IPS-NIHi11 (cell line): Measurements from ENCODE around the gene SIGLEC11.
"Not testable (repeated sequence)": the region's sequence is repeated elsewhere in the genome, so short reads cannot be mapped to it uniquely, and the experiment has no call there.

Experiments
- DNase-seq: peaks from one replicate; pipeline ENCODE4 v3.0.0; 2012; ENCODE audit warnings: mixed read lengths, low spot score

SIGLEC11 gene

DNA sequence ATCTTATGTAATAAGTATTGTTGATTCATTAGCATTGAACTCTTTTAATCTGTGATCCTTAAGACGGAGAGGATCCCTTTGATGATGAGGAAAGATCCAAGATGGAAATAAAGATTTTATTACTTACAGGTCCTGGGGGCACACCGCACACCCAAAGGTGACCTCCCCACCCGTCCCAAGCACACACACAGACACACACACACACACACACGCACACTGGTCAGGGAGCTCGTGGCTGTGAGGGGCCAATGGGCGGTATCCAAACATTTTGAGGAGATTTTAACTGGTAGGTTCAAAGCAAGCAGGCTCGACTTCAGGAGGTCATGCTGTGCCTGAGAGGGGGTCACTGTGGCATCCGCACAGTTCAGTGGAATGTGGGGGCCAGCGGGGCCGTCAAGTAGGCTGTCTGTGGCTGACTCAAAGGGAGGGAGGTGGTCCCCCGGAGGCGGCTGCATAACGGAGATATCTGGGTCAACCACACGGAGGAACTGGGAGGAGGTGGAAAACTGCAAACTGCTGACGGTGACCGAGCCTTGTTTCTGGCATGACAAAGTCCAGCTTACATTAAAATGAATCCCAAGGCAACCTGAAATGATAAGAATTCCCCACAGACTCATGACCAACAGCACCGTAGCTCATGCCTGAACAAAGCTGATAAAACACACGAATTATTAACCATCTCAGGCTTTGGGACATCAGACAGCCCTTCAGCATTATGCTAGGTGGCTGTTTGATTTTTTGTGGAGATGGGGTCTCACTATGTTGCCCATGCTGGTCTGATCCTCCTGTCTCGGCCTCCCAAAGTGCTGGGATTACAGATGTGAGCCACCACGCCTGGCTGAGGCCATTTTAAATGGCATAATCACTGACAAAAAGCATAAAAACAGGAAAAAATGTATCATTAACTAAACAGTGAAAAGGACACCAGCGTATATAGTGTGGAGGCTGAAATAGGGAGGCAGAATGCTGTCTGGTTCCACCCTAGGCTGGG is 20.9 kb upstream of the SIGLEC11 start:
- DNase-seq: no peak

DNA sequence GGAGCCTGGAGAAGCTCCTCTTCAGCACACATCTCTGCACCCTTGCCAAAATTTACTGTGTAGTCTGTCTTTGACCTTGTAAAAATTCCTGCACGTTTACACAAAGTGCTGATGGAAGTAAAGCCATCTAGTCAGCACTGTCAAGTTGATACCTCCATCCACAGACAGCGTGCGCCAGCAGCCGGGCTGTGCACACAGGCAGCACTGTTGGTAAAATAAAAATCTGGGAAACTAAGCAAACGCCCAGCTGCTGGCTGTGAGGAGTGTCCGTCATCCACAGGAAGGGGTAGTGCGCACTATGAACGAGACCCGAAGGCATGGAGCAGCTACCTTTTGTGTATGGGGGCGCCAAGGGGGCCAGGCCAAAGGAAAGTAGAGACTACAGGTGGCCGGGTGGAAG is 17.4 kb upstream of the SIGLEC11 start:
- no peak for DNase-seq

DNA sequence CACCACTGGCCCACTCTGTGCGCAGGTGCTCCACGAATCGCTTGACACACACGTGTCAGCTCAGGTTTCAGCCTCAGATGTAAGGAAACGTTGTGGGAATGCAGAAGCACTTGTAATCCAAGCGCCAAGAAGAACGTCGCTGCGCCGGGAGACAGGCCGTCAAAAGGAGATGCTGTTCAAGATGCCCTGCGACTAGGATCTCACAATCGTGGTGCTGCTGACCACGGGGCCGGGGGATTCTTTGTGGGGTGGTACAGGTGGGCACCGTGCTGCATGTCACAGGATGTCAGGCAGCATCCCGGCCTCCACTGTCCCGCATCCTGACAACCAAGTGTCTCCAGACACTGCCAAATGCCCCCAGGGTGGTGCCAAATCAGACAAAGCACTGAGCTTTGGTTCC is 16.9 kb upstream of the SIGLEC11 start:
- DNase-seq: no peak

DNA sequence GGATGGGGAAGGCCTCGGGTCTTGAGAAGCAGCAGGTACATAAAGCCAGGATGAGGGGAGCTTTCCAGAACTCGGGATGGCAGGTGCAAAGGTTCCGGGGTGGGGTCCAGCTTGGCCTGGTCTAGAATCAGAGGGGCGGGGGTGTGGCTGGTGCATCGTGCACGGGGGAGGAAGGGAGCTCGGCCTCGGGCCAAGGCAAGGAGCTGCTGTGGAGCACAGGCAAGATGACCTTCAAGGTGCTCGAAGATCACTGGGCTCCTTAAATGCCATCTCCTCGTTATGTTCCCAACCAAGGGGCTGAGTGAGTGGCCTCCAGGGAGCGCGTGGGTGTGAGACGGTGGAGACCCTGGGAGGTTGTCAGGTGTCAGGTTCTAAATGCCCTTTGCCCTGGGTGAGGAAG is 16.1 kb upstream of the SIGLEC11 start:
- no peak for DNase-seq

- no peak for DNase-seq
These were observed 15.5 kb upstream of the SIGLEC11 start for GRCh38 chr19:49976496-49976895.

DNA sequence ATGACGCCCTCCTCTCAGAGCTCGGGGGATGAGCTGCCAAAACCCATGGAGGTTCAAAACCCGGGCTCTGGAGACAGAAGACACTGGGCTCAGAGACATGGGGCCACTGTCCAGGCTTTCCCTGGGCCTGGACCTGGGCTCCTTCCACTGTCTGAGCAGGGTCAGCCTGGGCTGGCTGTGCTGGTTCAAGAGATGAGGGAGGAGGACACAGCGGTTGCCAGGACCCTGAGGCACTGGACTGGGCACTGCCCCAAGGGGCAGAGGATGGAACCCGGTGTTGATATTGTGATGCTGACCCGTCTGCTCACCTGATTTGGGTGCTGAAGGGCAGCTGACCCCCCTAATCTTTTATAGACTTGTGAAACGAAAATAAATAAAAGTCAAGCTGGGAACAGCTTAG is 14.1 kb upstream of the SIGLEC11 start:
- DNase-seq: no peak

DNA sequence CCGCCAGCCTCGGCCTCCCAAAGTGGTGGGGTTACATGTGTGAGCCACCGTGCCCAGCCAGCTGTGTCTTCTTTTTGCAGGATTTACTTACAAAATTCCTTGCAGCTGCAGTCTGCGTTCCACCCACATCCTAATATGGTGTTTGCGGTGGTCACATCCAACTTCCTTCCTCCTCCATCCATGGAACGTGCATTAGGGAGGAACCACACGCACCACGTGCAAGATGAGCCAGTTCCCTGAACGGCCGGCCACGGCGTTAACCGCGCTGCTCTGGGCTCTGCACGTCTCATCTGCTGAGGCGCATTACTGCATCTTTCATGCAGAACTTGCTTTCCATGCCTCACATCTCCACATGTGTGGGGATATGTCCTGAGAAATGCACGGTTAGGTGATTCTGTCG is 13.0 kb upstream of the SIGLEC11 start:
- DNase-seq: no peak

- DNase-seq: no peak
These were observed 11.9 kb upstream of the SIGLEC11 start for GRCh38 chr19:49972841-49973240.

GRCh38 chr19:49971991-49972411 is 11.0 kb upstream of the SIGLEC11 start:
- DNase-seq: no peak

DNA sequence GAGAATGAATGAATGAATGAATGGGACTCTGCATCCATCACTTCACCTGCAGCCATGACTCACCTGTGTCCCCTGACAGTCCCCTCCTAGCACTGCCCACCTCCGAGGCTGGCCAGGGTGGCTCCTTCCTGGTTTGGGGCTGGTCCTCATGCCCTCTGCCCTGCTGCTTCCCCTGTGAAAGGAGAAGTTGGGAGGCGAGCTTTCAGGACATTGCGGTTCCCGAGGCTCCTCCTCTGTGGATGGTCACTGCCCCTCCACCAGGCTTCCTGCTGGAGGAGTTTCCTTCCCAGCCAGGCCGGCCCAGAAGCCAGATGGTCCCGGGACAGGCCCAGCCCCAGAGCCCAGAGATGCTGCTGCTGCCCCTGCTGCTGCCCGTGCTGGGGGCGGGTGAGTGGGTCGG is 8.4 kb upstream of the SIGLEC11 start:
- not testable (repeated sequence) for DNase-seq

DNA sequence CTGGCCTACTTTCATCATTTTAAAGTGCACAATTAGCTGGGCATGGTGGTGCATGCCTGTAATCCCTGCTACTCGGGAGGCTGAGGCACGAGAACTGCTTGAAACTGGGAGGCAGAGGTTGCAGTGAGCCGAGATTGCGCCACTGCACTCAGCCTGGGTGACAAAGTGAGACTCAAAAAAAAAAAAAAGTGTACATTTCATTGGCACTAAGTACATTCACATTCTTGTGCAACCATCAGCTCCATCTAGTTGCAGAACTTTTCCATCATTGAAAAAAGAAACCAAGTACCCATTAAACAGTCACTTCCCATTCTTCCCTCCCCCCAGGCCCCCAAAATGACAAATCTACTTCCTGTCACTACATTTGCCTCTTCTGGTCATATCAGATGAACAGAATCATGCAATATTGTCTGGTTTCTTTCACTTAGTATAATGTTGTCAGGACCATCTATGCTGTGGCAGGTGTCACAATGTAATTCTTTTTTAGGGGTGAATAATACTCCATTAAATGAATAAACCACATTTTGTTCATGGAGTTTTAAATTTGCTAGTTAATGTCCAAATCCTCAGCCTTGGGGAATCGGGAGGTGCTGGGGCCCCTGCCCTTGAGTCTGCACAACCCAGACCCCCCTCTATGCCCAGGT is 7.4 kb upstream of the SIGLEC11 start:
- DNase-seq: no peak

DNA sequence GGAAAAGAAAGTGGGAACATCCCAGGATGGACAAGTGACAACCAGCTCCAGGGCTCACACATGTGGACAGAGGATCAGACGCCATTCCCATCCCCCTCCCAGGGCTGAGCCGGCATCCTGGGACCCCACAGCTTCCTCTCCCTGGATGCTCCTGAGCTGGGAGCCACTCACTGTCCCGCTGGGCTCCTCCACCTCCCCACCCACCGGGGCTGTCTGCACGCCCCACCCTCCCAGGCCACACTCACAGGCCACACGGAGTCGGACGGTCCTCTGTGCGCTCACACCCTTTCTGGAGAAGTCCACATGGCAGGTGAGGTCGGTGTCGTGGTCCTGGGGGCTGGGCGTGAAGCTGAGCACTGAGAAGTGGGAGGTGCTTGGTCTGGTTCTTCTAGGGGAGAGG is 1.1 kb downstream of the SIGLEC11 start:
- not testable (repeated sequence) for DNase-seq

DNA sequence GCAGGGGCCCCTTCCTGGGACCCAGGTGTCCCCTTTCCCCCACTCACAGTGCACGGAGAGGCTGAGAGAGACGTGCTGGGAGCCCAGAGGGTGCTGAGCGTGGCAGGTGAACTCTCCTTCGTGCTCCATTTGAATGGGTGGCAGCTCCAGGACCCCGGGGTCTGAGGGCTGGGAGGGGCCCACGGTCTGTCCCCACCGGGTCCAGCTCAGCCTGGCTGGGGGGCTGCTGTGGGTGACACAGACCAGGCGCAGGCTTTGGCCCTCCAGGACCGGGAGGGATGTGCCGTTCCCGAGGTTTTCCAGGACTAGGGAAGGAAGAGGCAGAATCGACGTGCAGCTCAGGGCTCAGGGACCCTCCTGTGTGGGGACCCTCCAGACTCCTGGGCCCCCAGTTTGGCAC is 2.4 kb downstream of the SIGLEC11 start:
- DNase-seq: not testable (repeated sequence)

DNA sequence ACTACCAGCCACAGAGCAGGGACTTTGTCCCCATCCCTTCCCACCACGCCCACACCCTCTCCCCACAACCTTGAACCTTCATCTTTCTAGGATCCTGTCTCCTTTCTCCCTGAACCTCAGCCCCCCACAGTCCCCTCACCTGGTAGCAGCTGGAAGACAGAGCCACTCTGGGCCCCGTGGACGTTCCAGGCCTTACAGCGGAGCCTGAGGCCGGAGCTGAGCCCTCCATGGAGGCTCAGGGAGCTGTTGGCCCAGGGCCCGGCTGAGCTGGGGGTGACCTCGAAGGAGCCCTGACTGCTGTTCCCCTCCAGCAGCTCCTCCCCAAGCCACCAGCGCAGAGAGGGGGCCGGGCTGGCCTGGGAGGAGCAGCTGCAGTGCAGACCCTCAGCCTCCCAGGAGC is 2.8 kb downstream of the SIGLEC11 start:
- not testable (repeated sequence) for DNase-seq

- DNase-seq: no peak
These were observed 3.6 kb downstream of the SIGLEC11 start for GRCh38 chr19:49957262-49957915.

GRCh38 chr19:49956115-49956495 is 4.9 kb downstream of the SIGLEC11 start:
- no peak for DNase-seq

DNA sequence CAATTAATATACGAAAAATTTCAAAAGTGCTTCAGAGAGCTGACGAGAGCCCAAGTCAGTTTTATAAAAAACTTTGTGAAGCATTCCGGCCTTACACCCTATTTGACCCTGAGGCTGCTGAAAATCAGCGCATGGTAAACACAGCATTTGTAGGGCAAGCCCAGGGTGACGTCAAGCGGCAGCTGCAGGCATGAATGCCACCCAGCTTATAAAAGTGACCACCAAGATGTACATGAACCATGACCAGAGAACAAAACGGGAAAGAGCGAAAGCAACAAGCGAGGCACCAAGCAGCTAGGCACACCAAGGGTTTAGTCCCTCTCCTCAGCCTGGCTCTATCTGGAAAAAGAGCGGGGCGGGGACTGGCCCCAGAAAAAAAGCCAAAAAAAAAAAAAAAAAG is 6.0 kb downstream of the SIGLEC11 start:
- no peak for DNase-seq

GRCh38 chr19:49954092-49954829 is 6.7 kb downstream of the SIGLEC11 start:
- no peak for DNase-seq

- no peak for DNase-seq
These were observed 7.6 kb downstream of the SIGLEC11 start for GRCh38 chr19:49953416-49953815.

GRCh38 chr19:49952906-49953305 is 8.1 kb downstream of the SIGLEC11 start:
- DNase-seq: no peak

- no peak for DNase-seq
These were observed 8.5 kb downstream of the SIGLEC11 start for GRCh38 chr19:49952479-49952836.

- no peak for DNase-seq
These were observed 9.0 kb downstream of the SIGLEC11 start for GRCh38 chr19:49951806-49952478.
